ENCODE data around the gene ESRRA. TPM values are rescaled to one million over a fixed set of nuclear protein-coding genes. Genes with fewer than 3 reads are reported as not detected.

Gene ESRRA
- total RNA-seq, 2 experiments from 2014 or later, result 46.6 to 54.0 TPM

- ATAC-seq, result peak; percentile 81
- H3K27me3 Mint-ChIP-seq, result no peaks in the 10 kb centered on the region
- no peaks in the 10 kb centered on the region for H3K9me3 Mint-ChIP-seq (ENCODE audit: low read depth)
- CTCF ChIA-PET, result interaction anchor here (0.7 to 5.1 kb wide), 9 partner anchors 8 to 113 kb away, joined by 3 to 51 read pairs (median 5); partner anchors contain the start of genes NUDT22, PRDX5 and TRMT112
- H3K27ac Mint-ChIP-seq, result peak within 1 kb of the TSS; percentile 87
- peak within 1 kb of the TSS; percentile 78 for H3K4me3 Mint-ChIP-seq
- peak; percentile 94 for DNase-seq
- peaks cover 24% of the 10 kb centered on the region for H3K36me3 Mint-ChIP-seq
- peaks cover 51% of the 10 kb centered on the region for H3K4me1 Mint-ChIP-seq
Measured at GRCh38 chr11:64339754-64340408, 34.6 kb downstream of the ESRRA start, which contains the start of gene CCDC88B. CCDC88B (plus strand) TSS chr11:64340204; CDS start chr11:64340267, 63 bp downstream.

DNA sequence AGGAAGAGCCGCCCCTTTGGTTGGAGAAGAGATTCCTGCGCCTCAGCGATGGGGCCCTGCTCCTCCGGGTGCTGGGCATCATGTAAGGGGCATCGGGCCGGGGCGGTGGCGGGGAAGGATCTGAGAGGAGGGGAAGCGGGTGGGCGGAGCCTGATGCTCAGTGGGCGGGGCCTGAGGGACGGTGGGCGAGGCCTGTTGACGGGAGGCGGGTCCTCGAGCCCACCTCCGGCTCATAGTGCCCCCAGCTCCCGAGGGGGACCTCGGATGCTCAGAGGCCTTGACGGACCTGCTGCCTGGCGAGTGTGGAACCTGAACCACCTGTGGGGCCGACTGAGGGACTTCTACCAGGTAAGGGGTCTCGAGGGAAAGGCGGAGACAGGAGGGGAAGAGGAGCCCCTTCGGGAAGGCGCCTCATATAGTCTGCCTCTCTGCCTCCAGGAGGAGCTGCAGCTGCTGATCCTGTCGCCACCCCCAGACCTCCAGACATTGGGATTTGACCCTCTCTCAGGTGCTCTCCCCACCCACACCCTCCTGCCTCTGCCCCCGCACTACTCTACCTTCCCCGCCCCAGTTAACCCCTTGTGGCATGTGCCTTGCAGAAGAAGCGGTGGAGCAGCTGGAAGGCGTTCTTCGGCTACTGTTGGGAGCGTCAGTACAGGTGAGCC is 35.5 kb downstream of the ESRRA start:
- H3K4me1 Mint-ChIP-seq, result peaks cover 49% of the 10 kb centered on the region
- ATAC-seq, result peak; percentile 58

DNA sequence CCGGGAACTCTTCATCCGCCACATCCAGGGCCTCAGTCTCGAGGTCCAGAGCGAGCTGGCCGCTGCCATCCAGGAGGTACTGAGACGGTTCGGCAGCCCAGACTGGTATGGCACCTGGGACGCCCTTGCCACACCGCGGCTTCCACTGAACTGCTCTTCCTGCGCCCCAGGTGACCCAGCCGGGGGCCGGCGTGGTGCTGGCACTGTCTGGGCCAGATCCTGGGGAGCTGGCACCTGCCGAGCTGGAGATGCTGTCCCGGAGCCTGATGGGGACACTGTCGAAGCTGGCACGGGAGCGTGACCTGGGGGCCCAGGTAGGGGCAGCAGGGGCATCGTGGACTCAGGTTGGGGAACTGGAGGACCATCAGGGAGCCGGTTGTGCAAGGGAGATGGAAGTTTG is 36.1 kb downstream of the ESRRA start:
- DNase-seq, result no peak
- no peaks in the 10 kb centered on the region for H3K9me3 Mint-ChIP-seq (ENCODE audit: low read depth)
- H3K27me3 Mint-ChIP-seq, result no peaks in the 10 kb centered on the region
- peak overlapping the region; percentile 78 for H3K4me3 Mint-ChIP-seq
- H3K4me1 Mint-ChIP-seq, result peaks cover 51% of the 10 kb centered on the region
- peak overlapping the region; percentile 54 for H3K27ac Mint-ChIP-seq
- no peak for ATAC-seq
- H3K36me3 Mint-ChIP-seq, result peaks cover 25% of the 10 kb centered on the region
- CTCF ChIA-PET, result interaction anchor here (0.9 to 5.1 kb wide), 9 partner anchors 9 to 311 kb away, joined by 3 to 51 read pairs (median 9); partner anchors contain the start of genes PRDX5 and TRMT112

More for the DNA sequence above, 35.5 kb downstream of the ESRRA start:
- H3K36me3 Mint-ChIP-seq, result peaks cover 25% of the 10 kb centered on the region
- no peaks in the 10 kb centered on the region for H3K9me3 Mint-ChIP-seq (ENCODE audit: low read depth)
- DNase-seq, result peak; percentile 90
- H3K4me3 Mint-ChIP-seq, result peak overlapping the region; percentile 78
- CTCF ChIA-PET, result interaction anchor here (0.7 to 5.1 kb wide), 9 partner anchors 8 to 312 kb away, joined by 3 to 51 read pairs (median 9); partner anchors contain the start of genes PRDX5 and TRMT112
- H3K27ac Mint-ChIP-seq, result peak overlapping the region; percentile 87
- no peaks in the 10 kb centered on the region for H3K27me3 Mint-ChIP-seq

GRCh38 chr11:64341851-64342791 is 36.8 kb downstream of the ESRRA start:
- no peaks in the 10 kb centered on the region for H3K9me3 Mint-ChIP-seq (ENCODE audit: low read depth)
- H3K27ac Mint-ChIP-seq, result no peak overlapping the region
- H3K4me1 Mint-ChIP-seq, result peaks cover 50% of the 10 kb centered on the region
- H3K27me3 Mint-ChIP-seq, result no peaks in the 10 kb centered on the region
- CTCF ChIA-PET, result interaction anchor here (0.7 to 5.1 kb wide), 16 partner anchors 10 to 310 kb away, joined by 3 to 51 read pairs (median 6); partner anchors contain the start of genes CATSPERZ, PRDX5 and TRMT112
- H3K36me3 Mint-ChIP-seq, result peaks cover 25% of the 10 kb centered on the region
- H3K4me3 Mint-ChIP-seq, result peak overlapping the region; percentile 30
- ATAC-seq (peak; percentile 78), DNase-seq (peak; percentile 95)

GRCh38 chr11:64342869-64343745 is 37.8 kb downstream of the ESRRA start:
- no peak overlapping the region for H3K27ac Mint-ChIP-seq
- no peak for ATAC-seq
- H3K27me3 Mint-ChIP-seq, result no peaks in the 10 kb centered on the region
- CTCF ChIA-PET, result interaction anchor here (0.9 to 5.1 kb wide), 13 partner anchors 10 to 308 kb away, joined by 3 to 51 read pairs (median 6); partner anchors contain the start of genes PRDX5 and TRMT112
- no peak for DNase-seq
- H3K36me3 Mint-ChIP-seq, result peaks cover 18% of the 10 kb centered on the region
- H3K9me3 Mint-ChIP-seq (ENCODE audit: low read depth), result no peaks in the 10 kb centered on the region
- peak overlapping the region; percentile 30 for H3K4me3 Mint-ChIP-seq
- H3K4me1 Mint-ChIP-seq, result peaks cover 42% of the 10 kb centered on the region

GRCh38 chr11:64343767-64344559 is 38.6 kb downstream of the ESRRA start:
- DNase-seq (no peak), ATAC-seq (no peak)
- Mint-ChIP-seq H3K4me3 (no peak overlapping the region), H3K36me3 (peaks cover 16% of the 10 kb centered on the region), H3K4me1 (peaks cover 34% of the 10 kb centered on the region), H3K27ac (no peak overlapping the region), H3K9me3 (ENCODE audit: low read depth) (no peaks in the 10 kb centered on the region), H3K27me3 (no peaks in the 10 kb centered on the region)
- CTCF ChIA-PET, result interaction anchor here (0.9 to 5.1 kb wide), 4 partner anchors 9 to 73 kb away, joined by 3 to 51 read pairs (median 6); no protein-coding TSS in a partner anchor

- Mint-ChIP-seq H3K36me3 (peaks cover 18% of the 10 kb centered on the region), H3K27ac (no peak overlapping the region), H3K9me3 (ENCODE audit: low read depth) (no peaks in the 10 kb centered on the region), H3K4me1 (peaks cover 26% of the 10 kb centered on the region), H3K27me3 (no peaks in the 10 kb centered on the region), H3K4me3 (no peak overlapping the region)
- ATAC-seq (no peak), DNase-seq (no peak)
- CTCF ChIA-PET, result interaction anchor here (1.5 to 1.6 kb wide), 3 partner anchors 10 to 30 kb away, joined by 3 to 5 read pairs (median 3); no protein-coding TSS in a partner anchor
Measured at GRCh38 chr11:64344787-64345186, 39.5 kb downstream of the ESRRA start.

- Mint-ChIP-seq H3K9me3 (ENCODE audit: low read depth) (no peaks in the 10 kb centered on the region), H3K27me3 (no peaks in the 10 kb centered on the region), H3K27ac (no peak overlapping the region), H3K4me1 (peaks cover 11% of the 10 kb centered on the region), H3K36me3 (peaks cover 13% of the 10 kb centered on the region), H3K4me3 (no peak overlapping the region)
- DNase-seq (no peak), ATAC-seq (no peak)
- CTCF ChIA-PET, result no interaction called here
Measured at GRCh38 chr11:64347193-64347867, 42.0 kb downstream of the ESRRA start.

- peaks cover 11% of the 10 kb centered on the region for H3K4me1 Mint-ChIP-seq
- DNase-seq (no peak), ATAC-seq (no peak)
- no peaks in the 10 kb centered on the region for H3K27me3 Mint-ChIP-seq
- H3K36me3 Mint-ChIP-seq, result peaks cover 12% of the 10 kb centered on the region
- H3K27ac Mint-ChIP-seq, result no peak overlapping the region
- no peak overlapping the region for H3K4me3 Mint-ChIP-seq
- no peaks in the 10 kb centered on the region for H3K9me3 Mint-ChIP-seq (ENCODE audit: low read depth)
- CTCF ChIA-PET, result interaction anchor here (2.5 kb wide), 1 partner anchor 101 kb away, joined by 6 read pairs; no protein-coding TSS in a partner anchor
Measured at GRCh38 chr11:64348383-64349024, 43.2 kb downstream of the ESRRA start.

- ATAC-seq (no peak), DNase-seq (no peak)
- peaks cover 11% of the 10 kb centered on the region for H3K4me1 Mint-ChIP-seq
- peaks cover 12% of the 10 kb centered on the region for H3K36me3 Mint-ChIP-seq
- no peak overlapping the region for H3K27ac Mint-ChIP-seq
- H3K9me3 Mint-ChIP-seq (ENCODE audit: low read depth), result no peaks in the 10 kb centered on the region
- CTCF ChIA-PET, result interaction anchor here (2.0 to 2.5 kb wide), 2 partner anchors 31 to 100 kb away, joined by 5 to 6 read pairs; partner anchors contain the start of genes PRDX5 and TRMT112
- H3K27me3 Mint-ChIP-seq, result no peaks in the 10 kb centered on the region
- no peak overlapping the region for H3K4me3 Mint-ChIP-seq
Measured at GRCh38 chr11:64349025-64349387, 43.7 kb downstream of the ESRRA start.
